Astrocyte (in vitro differentiated cells and primary cell): Measurements from ENCODE around the gene FAM240A. TPM values are rescaled to one million over a fixed set of nuclear protein-coding genes. Genes with fewer than 3 reads are reported as not detected.

ENCODE experiments used
- DNase-seq: peaks from one replicate; pipeline ENCODE4 v3.0.0-alpha.2; 2010; ENCODE audit warnings: low read depth
- FAIRE-seq: peaks from 2 replicates; lab custom pipeline; 2011; peaks lifted over from hg19 to GRCh38; lab: Jason Lieb, UNC
- H2AFZ ChIP-seq: 2 replicates; pipeline ENCODE4 v1.6.0; 2012; ENCODE audit warnings: low read depth, low read length, inconsistent platforms
- H3K27ac ChIP-seq: 2 replicates; pipeline ENCODE4 v1.5.1; 2011; ENCODE audit warnings: low read depth, low read length, inconsistent platforms
- H3K27me3 ChIP-seq: 2 replicates; pipeline ENCODE4 v1.6.0; 2011; ENCODE audit warnings: low read length, inconsistent platforms; ENCODE audit not compliant: insufficient read depth
- H3K36me3 ChIP-seq: 2 replicates; pipeline ENCODE4 v1.5.1; 2011; ENCODE audit warnings: low read length, inconsistent platforms; ENCODE audit not compliant: insufficient read depth
- H3K4me1 ChIP-seq: 2 replicates; pipeline ENCODE4 v1.5.1; 2011; ENCODE audit warnings: low read length, inconsistent platforms; ENCODE audit not compliant: insufficient read depth
- H3K4me2 ChIP-seq: 2 replicates; pipeline ENCODE4 v1.6.0; 2012; ENCODE audit warnings: low read length, inconsistent platforms
- H3K4me3 ChIP-seq: 2 replicates; pipeline ENCODE4 v1.5.1; 2011; ENCODE audit warnings: low read depth, mild to moderate bottlenecking, low read length, inconsistent platforms; ENCODE audit not compliant: insufficient read depth
- H3K79me2 ChIP-seq: 2 replicates; pipeline ENCODE4 v1.6.0; 2012; ENCODE audit warnings: mild to moderate bottlenecking, low read length, inconsistent platforms; ENCODE audit not compliant: insufficient read depth
- H3K9ac ChIP-seq: 2 replicates; pipeline ENCODE4 v1.6.0; 2012; ENCODE audit warnings: mild to moderate bottlenecking, low read length, inconsistent platforms
- H3K9me3 ChIP-seq: 2 replicates; pipeline ENCODE4 v1.5.1; 2012; ENCODE audit warnings: low read depth, mild to moderate bottlenecking, low read length, inconsistent platforms; ENCODE audit not compliant: insufficient read depth
- H4K20me1 ChIP-seq: 2 replicates; pipeline ENCODE4 v1.6.0; 2012; ENCODE audit warnings: low read length, inconsistent platforms; ENCODE audit not compliant: insufficient read depth
- H3K27ac Mint-ChIP-seq: one replicate; pipeline ENCODE4 v1.8.0; 2021; ENCODE audit warnings: mild to moderate bottlenecking, mixed read lengths; ENCODE audit not compliant: unreplicated experiment
- H3K27me3 Mint-ChIP-seq: one replicate; pipeline ENCODE4 v1.8.0; 2021; ENCODE audit warnings: low read depth, mixed read lengths; ENCODE audit not compliant: unreplicated experiment
- H3K36me3 Mint-ChIP-seq: one replicate; pipeline ENCODE4 v1.8.0; 2021; ENCODE audit warnings: low read depth, mixed read lengths; ENCODE audit not compliant: unreplicated experiment
- H3K4me1 Mint-ChIP-seq: one replicate; pipeline ENCODE4 v1.8.0; 2021; ENCODE audit warnings: low read depth, mixed read lengths; ENCODE audit not compliant: unreplicated experiment
- H3K4me3 Mint-ChIP-seq: one replicate; pipeline ENCODE4 v1.8.0; 2021; ENCODE audit warnings: mild to moderate bottlenecking, moderate library complexity, mixed read lengths; ENCODE audit not compliant: unreplicated experiment
- H3K9me3 Mint-ChIP-seq: one replicate; pipeline ENCODE4 v1.8.0; 2021; ENCODE audit warnings: mild to moderate bottlenecking, mixed read lengths; ENCODE audit not compliant: unreplicated experiment
- EZH2 ChIP-seq: IDR thresholded peaks from 2 replicates; pipeline ENCODE4 v1.6.1; 2012; ENCODE audit warnings: mild to moderate bottlenecking, low read length, inconsistent platforms; ENCODE audit not compliant: insufficient read depth
- total RNA-seq: library from RNA; stranded (reverse); gene quantifications from 2 replicates; pipeline ENCODE4 v1.2.1, GENCODE V29; 2021
- TF ChIP-seq, protein P1 (sequence below): IDR thresholded peaks from 2 replicates; pipeline ENCODE4 v1.5.1; 2011; ENCODE audit warnings: low read depth, mild to moderate bottlenecking, inconsistent platforms, low read length, moderate library complexity; ENCODE audit not compliant: insufficient read depth

FAM240A gene
- total RNA-seq, 1 donor from 2014 or later: not detected

DNA sequence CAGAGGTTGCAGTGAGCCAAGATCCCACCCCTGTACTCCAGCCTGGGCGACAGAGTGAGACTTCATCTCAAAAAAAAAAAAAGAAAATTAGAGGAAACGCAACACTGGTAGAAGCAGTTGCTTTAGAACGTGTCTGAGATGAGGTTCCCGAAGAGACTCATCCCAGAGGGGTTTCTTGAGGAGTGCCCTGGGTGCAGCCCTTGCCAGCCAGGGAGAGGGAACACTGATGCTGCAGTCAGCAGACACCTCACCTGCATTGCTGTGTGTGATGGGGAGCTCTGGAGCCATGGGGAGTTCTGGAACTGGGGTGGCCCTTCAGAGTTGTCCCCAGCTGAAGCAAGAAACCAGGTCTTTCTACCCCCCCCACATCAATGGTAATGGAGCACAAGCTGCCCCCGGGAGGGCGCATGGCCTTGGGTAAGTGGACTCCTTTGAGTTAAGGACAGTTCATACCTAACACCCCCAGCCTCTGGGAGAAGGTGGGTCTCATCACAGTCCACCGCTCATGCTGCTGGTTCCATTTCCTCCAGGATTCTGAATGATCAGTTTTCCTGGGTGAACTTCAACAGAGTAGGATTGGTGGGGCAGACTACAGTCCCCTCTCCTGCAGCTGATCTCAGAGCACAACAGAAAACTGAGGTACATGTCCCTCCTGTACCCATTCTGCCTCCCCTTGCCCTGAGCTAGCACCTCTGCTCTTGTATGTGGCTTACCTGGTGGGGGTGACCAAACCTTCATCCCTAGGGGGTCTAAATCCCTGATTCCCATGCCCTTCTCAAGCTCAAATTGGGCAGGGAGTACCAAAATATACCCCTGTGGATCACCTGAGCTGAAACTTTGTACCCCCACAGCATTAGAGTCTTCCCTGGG, 27.5 kb upstream of the FAM240A start:
- H3K27me3 ChIP-seq: peaks cover 17% of the 10 kb centered on the region
- Mint-ChIP-seq H3K27me3 (peaks cover 18% of the 10 kb centered on the region), H3K36me3 (no peaks in the 10 kb centered on the region), H3K27ac (no peak overlapping the region), H3K4me1 (no peaks in the 10 kb centered on the region), H3K4me3 (no peak overlapping the region), H3K9me3 (peaks cover 16% of the 10 kb centered on the region)
- no peaks in the 10 kb centered on the region for H4K20me1 ChIP-seq
- H3K4me3 ChIP-seq: no peak overlapping the region
- FAIRE-seq (no peak), DNase-seq (no peak)
- H3K79me2 ChIP-seq: no peaks in the 10 kb centered on the region
- no peak for TF ChIP-seq EZH2
- TF ChIP-seq, protein P1, sequence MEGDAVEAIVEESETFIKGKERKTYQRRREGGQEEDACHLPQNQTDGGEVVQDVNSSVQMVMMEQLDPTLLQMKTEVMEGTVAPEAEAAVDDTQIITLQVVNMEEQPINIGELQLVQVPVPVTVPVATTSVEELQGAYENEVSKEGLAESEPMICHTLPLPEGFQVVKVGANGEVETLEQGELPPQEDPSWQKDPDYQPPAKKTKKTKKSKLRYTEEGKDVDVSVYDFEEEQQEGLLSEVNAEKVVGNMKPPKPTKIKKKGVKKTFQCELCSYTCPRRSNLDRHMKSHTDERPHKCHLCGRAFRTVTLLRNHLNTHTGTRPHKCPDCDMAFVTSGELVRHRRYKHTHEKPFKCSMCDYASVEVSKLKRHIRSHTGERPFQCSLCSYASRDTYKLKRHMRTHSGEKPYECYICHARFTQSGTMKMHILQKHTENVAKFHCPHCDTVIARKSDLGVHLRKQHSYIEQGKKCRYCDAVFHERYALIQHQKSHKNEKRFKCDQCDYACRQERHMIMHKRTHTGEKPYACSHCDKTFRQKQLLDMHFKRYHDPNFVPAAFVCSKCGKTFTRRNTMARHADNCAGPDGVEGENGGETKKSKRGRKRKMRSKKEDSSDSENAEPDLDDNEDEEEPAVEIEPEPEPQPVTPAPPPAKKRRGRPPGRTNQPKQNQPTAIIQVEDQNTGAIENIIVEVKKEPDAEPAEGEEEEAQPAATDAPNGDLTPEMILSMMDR: no peak
- no peaks in the 10 kb centered on the region for H3K36me3 ChIP-seq
- H2AFZ ChIP-seq: no peak overlapping the region
- H3K4me1 ChIP-seq: no peaks in the 10 kb centered on the region
- H3K9me3 ChIP-seq: no peaks in the 10 kb centered on the region
- no peak overlapping the region for H3K27ac ChIP-seq
- H3K4me2 ChIP-seq: no peak overlapping the region
- no peak overlapping the region for H3K9ac ChIP-seq

GRCh38 chr3:46585799-46586693, 26.3 kb upstream of the FAM240A start:
- Mint-ChIP-seq H3K27ac (no peak overlapping the region), H3K27me3 (peaks cover 10% of the 10 kb centered on the region), H3K9me3 (peaks cover 16% of the 10 kb centered on the region), H3K36me3 (no peaks in the 10 kb centered on the region), H3K4me1 (no peaks in the 10 kb centered on the region), H3K4me3 (no peak overlapping the region)
- Histone ChIP-seq H3K9me3 (no peaks in the 10 kb centered on the region), H3K4me2 (no peak overlapping the region), H3K4me3 (no peak overlapping the region), H3K9ac (no peak overlapping the region), H3K27me3 (peaks cover 8% of the 10 kb centered on the region), H3K79me2 (no peaks in the 10 kb centered on the region), H2AFZ (no peak overlapping the region), H3K4me1 (no peaks in the 10 kb centered on the region), H3K27ac (no peak overlapping the region), H3K36me3 (no peaks in the 10 kb centered on the region), H4K20me1 (no peaks in the 10 kb centered on the region)
- FAIRE-seq: no peak
- no peak for TF ChIP-seq EZH2
- TF ChIP-seq, protein P1: no peak
- DNase-seq: no peak
